ENCODE measurements around the gene PSMC5. TPM values are rescaled to one million over a fixed set of nuclear protein-coding genes. Genes with fewer than 3 reads are reported as not detected.

The PSMC5 gene
- total RNA-seq, 1 donor from 2014 or later, result 50.2 TPM

GRCh38 chr17:63820963-63821561 lies 6.2 kb upstream of the PSMC5 start:
- DNase-seq (ENCODE audit: low read depth), result no peak

DNA sequence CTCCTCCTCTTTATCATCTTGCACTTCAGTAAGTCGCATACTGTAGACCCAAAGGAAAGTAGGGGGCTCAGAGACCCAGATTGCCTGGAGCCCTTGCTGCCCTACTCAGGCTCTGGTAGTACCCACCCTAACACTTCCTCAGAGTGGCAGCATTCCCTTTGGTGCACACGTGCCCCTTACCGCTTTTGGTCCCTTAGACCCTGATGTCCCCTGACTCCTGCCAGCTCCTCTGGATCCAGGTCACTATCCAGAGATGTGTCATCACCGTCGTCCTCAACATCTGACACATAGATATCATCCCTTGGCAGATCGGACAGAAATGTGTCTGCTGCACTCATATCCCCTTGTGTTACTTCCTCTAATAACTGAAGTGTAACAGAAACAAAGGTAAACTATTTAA lies 5.4 kb upstream of the PSMC5 start:
- DNase-seq (ENCODE audit: low read depth), result no peak

DNA sequence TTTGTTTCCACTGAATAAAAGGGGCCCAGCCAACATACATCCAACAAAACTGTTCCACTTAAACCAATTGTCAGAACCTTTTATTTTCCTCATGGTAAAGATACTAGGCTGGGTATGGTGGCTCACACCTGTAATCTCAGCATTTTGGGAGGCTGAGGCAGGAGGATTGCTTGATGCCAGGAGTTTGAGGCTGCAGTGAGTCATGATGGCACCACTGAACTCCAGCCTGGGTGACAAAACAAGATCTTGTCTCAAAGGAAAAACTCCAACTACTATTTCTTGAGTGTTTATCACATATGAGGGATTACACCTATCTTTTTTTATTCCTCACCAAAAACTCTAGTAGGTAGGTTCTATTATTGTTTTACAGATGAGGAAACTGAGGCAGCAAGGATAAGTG lies 4.7 kb upstream of the PSMC5 start:
- no peak for DNase-seq (ENCODE audit: low read depth)

DNA sequence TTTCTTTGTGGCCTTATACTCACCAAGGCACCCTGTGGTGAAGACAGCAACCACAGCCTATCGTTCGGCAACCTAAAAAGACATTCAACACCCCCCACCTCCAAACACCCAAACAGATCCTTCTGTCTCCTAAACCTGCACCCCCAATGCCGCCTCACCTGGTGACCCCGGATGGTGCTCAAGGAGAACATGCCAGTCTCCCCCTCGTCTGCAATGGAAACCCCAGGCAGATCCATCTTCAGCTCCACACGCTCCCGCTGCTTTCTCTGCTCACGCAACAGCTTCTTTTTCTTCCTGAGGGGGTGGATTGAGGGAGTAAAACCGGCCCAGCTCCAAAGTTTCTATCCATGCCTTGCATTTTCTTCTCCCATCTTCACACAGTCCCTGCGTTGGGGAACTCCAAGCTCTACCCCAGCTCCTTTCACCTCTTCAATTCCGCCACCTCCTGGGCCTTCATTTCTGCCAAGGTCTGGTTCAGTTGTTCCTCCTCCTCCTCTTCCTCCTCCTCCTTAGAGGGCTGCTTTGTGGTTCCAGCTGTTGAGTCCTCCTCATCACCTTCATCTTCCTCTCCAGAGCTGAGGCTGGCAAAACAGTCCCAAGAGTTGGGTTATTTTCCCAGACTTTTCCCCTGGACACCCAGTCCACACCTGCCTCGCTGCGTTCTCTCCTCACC lies 3.4 kb upstream of the PSMC5 start:
- DNase-seq (ENCODE audit: low read depth), result no peak

DNA sequence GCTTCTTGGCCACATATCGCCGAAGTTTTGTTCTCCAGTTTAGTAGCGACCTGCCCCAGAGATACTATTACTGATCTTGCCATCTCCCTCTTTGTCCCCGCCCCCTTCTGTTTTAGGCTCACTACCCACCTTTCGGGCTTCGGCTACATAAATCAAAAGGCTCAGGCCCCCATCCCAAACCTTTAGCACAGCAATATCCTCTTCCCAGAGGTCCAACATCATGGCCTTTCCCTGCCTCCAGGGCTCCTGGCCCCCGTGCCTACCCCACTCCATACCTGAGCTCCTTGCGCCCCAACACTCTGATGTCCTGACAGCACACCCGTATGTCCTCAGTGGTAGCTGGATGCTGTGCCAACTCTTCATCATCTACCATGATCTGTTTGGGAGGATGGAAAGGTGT lies 2.9 kb upstream of the PSMC5 start:
- DNase-seq (ENCODE audit: low read depth), result no peak

GRCh38 chr17:63826468-63827001 lies 696 bp upstream of the PSMC5 start:
- peak; percentile 10 for DNase-seq (ENCODE audit: low read depth)

- peak; percentile 8 for DNase-seq (ENCODE audit: low read depth)
These were observed 580 bp downstream of the PSMC5 start for GRCh38 chr17:63827801-63828221.

- DNase-seq (ENCODE audit: low read depth), result no peak
These were observed 1.7 kb downstream of the PSMC5 start for GRCh38 chr17:63828936-63829335.

DNA sequence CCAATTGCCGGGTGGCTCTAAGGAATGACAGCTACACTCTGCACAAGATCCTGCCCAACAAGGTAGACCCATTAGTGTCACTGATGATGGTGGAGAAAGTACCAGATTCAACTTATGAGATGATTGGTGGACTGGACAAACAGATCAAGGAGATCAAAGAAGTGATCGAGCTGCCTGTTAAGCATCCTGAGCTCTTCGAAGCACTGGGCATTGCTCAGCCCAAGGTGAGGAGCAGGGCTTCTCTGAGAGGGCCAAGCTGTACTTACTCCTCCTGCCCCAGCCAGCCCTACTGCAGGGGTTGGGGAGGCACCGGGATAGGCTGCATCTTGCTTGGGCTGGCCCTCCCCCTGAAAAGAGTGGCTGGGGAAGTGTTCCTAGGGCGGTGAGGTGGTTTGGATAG lies 3.0 kb downstream of the PSMC5 start:
- no peak for DNase-seq (ENCODE audit: low read depth)

GRCh38 chr17:63830904-63831491 lies 3.8 kb downstream of the PSMC5 start:
- no peak for DNase-seq (ENCODE audit: low read depth)

DNA sequence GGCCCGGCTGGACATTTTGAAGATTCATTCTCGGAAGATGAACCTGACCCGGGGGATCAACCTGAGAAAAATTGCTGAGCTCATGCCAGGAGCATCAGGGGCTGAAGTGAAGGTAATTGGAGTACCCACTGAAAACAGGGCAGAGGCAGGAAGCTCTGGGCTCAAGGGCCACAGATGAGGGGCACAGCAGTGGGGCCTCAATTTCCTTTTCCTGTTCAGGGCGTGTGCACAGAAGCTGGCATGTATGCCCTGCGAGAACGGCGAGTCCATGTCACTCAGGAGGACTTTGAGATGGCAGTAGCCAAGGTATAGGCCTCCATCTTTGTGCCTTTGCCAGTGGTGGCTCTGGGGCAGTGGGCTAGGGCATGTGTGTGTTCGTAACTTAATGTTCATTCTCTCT lies 4.3 kb downstream of the PSMC5 start:
- DNase-seq (ENCODE audit: low read depth), result no peak

DNA sequence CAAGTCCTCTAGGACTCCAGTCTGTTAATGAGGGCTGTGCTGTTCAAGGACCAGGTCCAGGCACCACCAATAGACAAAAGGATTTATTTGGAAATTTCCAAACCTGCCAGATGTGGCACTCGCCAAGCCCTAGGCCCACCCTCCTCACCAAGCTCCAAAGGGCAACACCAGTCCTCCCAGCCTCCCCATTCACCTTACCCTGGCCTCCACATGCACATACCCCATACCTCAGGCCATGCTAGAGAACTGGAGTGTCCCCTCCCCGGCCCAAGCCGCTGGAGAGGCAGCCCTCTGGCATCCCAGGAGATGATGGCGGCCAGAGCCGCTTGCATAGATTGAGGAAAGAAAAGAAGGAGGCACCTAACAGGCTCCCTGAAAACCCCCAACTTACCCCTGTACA lies 4.8 kb downstream of the PSMC5 start:
- no peak for DNase-seq (ENCODE audit: low read depth)

GRCh38 chr17:63832455-63832854 lies 5.2 kb downstream of the PSMC5 start:
- DNase-seq (ENCODE audit: low read depth), result no peak

DNA sequence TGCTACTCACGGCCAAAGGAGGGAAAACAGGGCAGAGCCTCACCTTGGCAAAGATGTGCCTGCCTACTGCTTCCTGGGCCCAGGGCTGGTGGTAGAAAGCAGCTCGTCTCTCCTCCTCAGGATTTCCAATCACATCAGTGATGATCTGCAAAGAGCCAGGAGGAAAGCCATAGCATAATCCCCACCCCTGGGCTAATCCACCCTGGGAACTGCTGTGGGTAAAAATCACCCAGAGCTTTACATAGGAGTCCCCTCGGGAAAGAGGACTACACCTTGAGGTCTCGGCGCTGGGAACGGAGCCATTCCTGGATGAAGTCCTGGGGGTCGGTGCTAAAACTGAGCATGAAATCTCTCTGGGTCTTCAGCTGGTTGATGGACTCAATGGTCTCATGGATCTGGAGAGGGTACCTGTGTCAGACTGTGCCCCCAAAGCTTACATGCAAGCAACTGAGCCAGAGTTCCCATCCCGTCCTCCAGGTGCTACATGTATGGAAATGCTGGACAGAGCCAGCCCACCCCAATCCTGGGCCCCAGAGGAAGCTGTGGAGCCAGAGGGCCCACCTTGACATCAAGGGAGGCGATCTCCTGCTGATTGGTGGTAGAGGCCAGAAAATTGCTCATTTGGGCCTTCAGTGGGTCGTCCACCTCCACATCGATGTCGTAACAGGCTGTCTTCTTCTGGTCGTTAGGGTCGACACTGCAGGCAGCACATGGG lies 6.0 kb downstream of the PSMC5 start:
- no peak for DNase-seq (ENCODE audit: low read depth)

DNA sequence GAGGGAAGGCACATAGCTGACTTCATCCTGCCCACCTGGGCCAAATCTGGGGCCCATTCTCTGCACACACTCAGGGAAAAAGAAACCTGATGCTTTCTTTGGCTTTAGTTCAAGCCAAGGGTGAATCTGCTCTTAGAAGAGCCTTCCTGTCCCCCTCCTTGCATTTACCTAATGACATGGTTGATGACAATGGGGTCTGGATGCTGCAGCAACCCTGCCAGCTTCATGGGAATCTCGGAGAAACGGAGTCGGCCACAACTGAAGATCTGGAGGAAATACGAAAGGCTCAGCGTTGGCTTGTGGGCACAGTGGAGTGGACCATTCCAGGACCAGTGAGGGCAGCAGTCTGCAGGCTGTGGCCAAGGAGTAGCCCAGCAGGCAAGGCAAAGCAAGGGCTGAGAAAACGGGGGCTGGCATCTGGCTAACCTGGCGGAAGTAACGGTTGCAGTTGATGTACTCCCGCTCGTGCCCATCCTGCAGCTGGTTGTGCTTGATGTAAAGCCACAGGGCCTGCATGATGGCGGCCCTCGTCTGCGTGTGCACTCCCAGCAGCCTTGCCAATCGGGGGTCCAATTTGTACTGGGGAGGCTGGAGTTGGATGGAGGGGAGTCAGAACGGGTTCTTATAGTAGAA lies 6.6 kb downstream of the PSMC5 start:
- no peak for DNase-seq (ENCODE audit: low read depth)

DNA sequence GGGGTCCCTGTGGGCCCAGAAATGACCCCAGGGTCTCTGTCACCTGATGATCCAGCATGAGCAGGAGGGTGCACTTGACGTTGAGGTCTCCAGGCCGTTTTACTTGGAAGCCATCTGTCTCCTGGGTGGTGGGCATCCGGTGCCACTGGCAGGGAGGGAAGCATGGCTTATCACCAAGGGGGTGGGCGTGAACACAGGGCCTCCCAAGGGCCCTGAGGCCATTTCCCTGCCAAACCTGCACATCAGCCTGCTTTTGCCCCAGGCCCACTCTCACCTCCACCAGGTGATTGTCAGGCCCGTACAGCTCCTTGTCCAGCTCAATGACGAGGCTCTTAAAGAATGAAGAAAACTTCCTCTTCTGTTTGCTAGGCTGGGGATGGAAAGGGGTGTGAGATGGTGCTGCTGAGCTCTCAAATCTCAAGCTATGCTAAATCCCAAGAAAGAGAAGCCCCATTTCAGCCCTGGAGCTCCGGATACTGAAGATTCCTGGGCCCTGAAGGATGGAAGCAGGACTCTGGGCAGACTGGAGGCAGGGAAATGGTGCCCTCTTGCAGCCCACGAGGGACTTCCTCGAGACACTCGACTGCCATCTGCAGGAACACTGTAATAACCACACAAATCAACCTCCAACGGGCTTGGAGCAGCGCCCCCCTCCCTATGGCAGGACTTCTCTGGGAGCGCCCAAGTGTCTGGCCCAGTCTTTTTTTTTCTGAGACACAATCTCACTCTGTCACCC lies 7.4 kb downstream of the PSMC5 start:
- peak; percentile 86 for DNase-seq (ENCODE audit: low read depth)

- DNase-seq (ENCODE audit: low read depth), result no peak
These were observed 8.0 kb downstream of the PSMC5 start for GRCh38 chr17:63835167-63835720.

- no peak for DNase-seq (ENCODE audit: low read depth)
These were observed 9.6 kb downstream of the PSMC5 start for GRCh38 chr17:63836811-63837210.

DNA sequence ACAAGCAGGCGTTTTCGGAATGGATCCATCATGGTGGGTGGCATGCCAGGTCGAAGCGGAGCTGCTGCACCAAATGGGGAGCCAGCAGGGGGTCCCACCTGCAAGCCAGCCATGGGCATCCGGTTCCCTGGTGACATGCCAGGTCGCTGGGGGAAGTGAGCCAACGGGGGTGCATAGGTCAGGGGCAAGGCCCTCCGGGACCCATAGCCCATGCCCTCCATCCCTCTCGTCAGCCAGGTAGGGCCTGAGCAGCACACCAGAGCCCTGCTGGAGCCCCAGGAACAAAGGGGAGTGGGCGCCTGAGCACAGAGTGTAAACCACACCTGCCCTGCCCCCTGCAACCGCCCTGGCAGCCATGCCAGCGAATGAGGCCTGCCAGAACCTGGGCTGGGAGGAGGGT lies 10.2 kb downstream of the PSMC5 start:
- no peak for DNase-seq (ENCODE audit: low read depth)

DNA sequence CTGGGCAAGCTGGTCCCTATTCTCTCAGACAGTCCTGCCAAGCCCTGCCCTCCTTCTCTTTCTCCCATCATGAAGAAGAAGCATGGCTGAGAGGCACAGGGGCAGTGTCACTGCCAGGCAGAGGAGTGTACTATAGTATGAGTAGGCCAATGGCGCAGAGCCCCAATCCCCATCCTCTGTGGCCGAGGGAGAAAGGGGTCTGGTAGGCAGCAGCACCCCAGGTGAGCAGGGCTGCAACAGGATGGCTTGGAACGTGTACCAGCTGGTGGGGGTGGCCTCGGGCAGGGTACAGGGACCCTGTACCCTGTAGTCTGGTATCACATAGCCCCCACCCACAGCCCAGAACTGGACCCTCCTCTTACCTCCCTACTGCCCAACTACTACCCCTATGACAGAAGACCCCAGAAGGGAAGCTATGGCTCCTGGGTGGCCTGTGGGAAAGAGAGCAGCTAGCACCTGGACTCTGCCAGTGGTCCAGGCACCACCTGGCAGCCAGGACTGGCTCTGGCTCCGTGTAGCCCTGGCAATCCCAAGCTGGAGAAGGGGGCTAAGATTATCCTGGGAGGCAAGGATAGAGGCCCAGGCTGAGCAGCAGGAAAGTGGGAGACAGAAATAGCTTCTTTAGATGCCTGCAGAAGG lies 10.8 kb downstream of the PSMC5 start:
- DNase-seq (ENCODE audit: low read depth), result no peak
